ENCODE results near the gene TBATA. TPM values are rescaled to one million over a fixed set of nuclear protein-coding genes. Genes with fewer than 3 reads are reported as not detected.

The TBATA gene
- total RNA-seq, 2 donors from 2014 or later: not detected

DNA sequence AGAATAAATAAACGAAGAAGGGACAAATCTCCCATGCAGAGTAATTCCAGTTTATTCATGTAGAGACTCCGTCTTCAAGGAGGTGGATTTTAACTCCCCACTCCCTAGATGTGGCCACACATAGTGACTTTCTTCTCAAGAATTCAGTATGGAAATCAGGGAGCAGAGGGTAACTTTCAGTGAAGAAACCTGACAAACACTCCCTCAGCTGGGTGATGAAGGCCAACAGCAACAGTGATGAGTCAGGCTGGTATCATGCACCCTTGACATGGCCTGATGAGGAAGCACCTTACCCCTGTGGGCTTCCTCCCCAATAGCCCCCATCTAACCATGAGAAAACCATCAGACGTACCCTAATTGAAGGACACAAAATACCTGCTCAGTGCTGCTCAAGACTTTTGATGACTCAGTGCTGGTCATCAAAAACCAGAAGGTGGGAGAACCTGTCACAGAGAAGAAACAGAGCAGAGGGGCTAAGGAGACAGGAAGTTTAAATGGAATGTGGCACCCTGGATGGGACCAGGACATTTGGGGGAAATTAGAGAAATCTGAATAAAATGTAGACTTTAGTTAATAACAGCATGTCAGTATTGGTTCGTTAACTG lies 62.3 kb downstream of the TBATA start:
- ATAC-seq (replicated peaks): no peak
- Mint-ChIP-seq H3K4me1 (no peaks in the 10 kb centered on the region), H3K4me3 (no peak overlapping the region), H3K27me3 (no peaks in the 10 kb centered on the region), H3K9me3 (no peaks in the 10 kb centered on the region), H3K27ac (no peak overlapping the region), H3K36me3 (ENCODE audit: low read depth) (no peaks in the 10 kb centered on the region)

Other genes with a start within 250 kb of the TBATA start
- gene PRF1, start 182.6 kb downstream of the TBATA start, total RNA-seq: 10 to 100 TPM; 22.5 to 28.5 TPM
- under 1 TPM; 0.06 to 0.19 TPM for gene ADAMTS14, start 112.9 kb downstream of the TBATA start, total RNA-seq
- gene SGPL1, start 30.6 kb upstream of the TBATA start, total RNA-seq: 10 to 100 TPM; 23.9 to 30.8 TPM
- gene PCBD1, start 103.2 kb upstream of the TBATA start, total RNA-seq: 10 to 100 TPM; 36.3 to 47.4 TPM